Measurements from ENCODE around the gene GSAP.

GSAP gene

DNA sequence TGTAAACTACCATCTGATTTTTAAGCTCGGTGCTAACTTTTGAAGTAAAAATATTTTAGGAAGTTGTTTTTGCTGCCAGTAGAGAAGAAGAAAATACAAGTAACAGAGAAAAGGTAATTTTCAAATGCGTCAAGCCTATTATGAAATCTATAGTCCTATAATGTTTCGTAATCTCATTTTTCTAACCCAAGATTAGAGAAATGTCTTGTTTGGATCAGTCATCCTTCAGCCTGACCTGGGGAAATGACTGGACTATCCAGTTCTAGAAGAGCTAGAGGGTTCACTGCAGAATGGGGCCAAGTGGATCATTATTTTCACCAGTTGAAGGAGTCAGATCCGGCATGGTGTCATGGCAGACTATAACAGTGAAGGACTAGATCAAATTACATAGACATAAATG, 153.8 kb downstream of the GSAP start:
- TF ChIP-seq, protein P1, sequence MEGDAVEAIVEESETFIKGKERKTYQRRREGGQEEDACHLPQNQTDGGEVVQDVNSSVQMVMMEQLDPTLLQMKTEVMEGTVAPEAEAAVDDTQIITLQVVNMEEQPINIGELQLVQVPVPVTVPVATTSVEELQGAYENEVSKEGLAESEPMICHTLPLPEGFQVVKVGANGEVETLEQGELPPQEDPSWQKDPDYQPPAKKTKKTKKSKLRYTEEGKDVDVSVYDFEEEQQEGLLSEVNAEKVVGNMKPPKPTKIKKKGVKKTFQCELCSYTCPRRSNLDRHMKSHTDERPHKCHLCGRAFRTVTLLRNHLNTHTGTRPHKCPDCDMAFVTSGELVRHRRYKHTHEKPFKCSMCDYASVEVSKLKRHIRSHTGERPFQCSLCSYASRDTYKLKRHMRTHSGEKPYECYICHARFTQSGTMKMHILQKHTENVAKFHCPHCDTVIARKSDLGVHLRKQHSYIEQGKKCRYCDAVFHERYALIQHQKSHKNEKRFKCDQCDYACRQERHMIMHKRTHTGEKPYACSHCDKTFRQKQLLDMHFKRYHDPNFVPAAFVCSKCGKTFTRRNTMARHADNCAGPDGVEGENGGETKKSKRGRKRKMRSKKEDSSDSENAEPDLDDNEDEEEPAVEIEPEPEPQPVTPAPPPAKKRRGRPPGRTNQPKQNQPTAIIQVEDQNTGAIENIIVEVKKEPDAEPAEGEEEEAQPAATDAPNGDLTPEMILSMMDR (IDR thresholded peaks at IDR 0.05; ENCODE audit: borderline replicate concordance, insufficient read depth, low read depth, low read length), result no peak
- no peak overlapping the region for H3K4me3 ChIP-seq (ENCODE audit: low read depth, low read length)

Measured in GM12875 (cell line).